PC-9 (cell line): ENCODE data around the gene GNGT1. TPM values are rescaled to one million over a fixed set of nuclear protein-coding genes. Genes with fewer than 3 reads are reported as not detected.

Source experiments
- BruUV-seq: library from RNA; stranded (reverse); fragments of 400-500 nt; replicated peaks from 2 replicates; lab custom pipeline; 2021; lab: Mats Ljungman, UMichigan
- CTCF ChIA-PET: fragments of 300-600 bp; sonication (Branson Sonifier 250); formaldehyde crosslinking; loops from one replicate; lab custom pipeline; 2022; ENCODE audit warnings: antibody characterized with exemption; lab: Charles Lee
- POLR2A ChIA-PET: fragments of 300-600 bp; sonication (Branson Sonifier 250); formaldehyde crosslinking; loops from one replicate; lab custom pipeline; 2022; ENCODE audit warnings: antibody characterized with exemption; ENCODE audit not compliant: unreplicated experiment; lab: Charles Lee
- DNase-seq, 2 experiments: peaks; one replicate each; pipeline versions ENCODE4 v3.0.0 to v3.0.0-alpha.2; 2015 to 2022; ENCODE audit warnings: mixed read lengths in 1 of 2
- H2AFZ ChIP-seq: fragments of 200-600 bp; sonication (generic); 2 replicates; pipeline ENCODE4 v1.8.1; 2017; ENCODE audit warnings: antibody characterized with exemption
- H3F3A ChIP-seq: fragments of 200-600 bp; sonication (generic); 2 replicates; pipeline ENCODE4 v1.8.1; 2017; ENCODE audit warnings: antibody characterized with exemption, mild to moderate bottlenecking, low read depth; ENCODE audit not compliant: insufficient read depth
- H3K27ac ChIP-seq: fragments of 200-600 bp; sonication (generic); 2 replicates; pipeline ENCODE4 v1.6.1; 2016; ENCODE audit warnings: mixed run types
- H3K27me3 ChIP-seq: fragments of 200-600 bp; sonication (generic); 2 replicates; pipeline ENCODE4 v1.6.1; 2016; ENCODE audit warnings: low read depth, mixed run types; ENCODE audit not compliant: insufficient read depth
- H3K36me3 ChIP-seq: fragments of 200-600 bp; sonication (generic); 2 replicates; pipeline ENCODE4 v1.6.1; 2016; ENCODE audit warnings: low read depth, mixed run types
- H3K4me1 ChIP-seq: fragments of 200-600 bp; sonication (generic); replicated peaks from 2 replicates; pipeline ENCODE4 v1.6.1; 2016; ENCODE audit warnings: mixed run types; ENCODE audit not compliant: insufficient read depth
- H3K4me2 ChIP-seq: fragments of 200-600 bp; sonication (generic); 2 replicates; pipeline ENCODE4 v1.6.1; 2017; ENCODE audit warnings: mixed run types
- H3K4me3 ChIP-seq: fragments of 200-600 bp; sonication (generic); 2 replicates; pipeline ENCODE4 v1.6.1; 2016; ENCODE audit warnings: mixed run types
- H3K79me2 ChIP-seq: fragments of 200-600 bp; sonication (generic); 2 replicates; pipeline ENCODE4 v1.6.1; 2017; ENCODE audit warnings: low read depth, mixed run types
- H3K9me2 ChIP-seq: fragments of 200-600 bp; sonication (generic); 2 replicates; pipeline ENCODE4 v1.8.1; 2017; ENCODE audit warnings: mild to moderate bottlenecking; ENCODE audit not compliant: insufficient read depth
- H3K9me3 ChIP-seq: fragments of 200-600 bp; sonication (generic); 2 replicates; pipeline ENCODE4 v1.8.1; 2016; ENCODE audit warnings: low read depth; ENCODE audit not compliant: insufficient read depth
- H4K20me1 ChIP-seq: fragments of 200-600 bp; sonication (generic); 2 replicates; pipeline ENCODE4 v1.8.1; 2017; ENCODE audit not compliant: insufficient read depth
- EZH2 ChIP-seq: fragments of 200-600 bp; sonication (generic); IDR thresholded peaks from 2 replicates; pipeline ENCODE4 v1.8.0; 2017; ENCODE audit warnings: antibody characterized with exemption, low read depth
- intact Hi-C: fragments of 100-400 bp; cut with micrococcal nuclease; formaldehyde crosslinking; loops from one replicate; pipeline ENCODE4 v1.10.0; 2022; ENCODE audit not compliant: unreplicated experiment
- total RNA-seq: library from RNA; stranded (reverse); gene quantifications from 2 replicates; pipeline ENCODE4 v1.2.3, GENCODE V29; 2021
- TF ChIP-seq, protein P1 (sequence below): fragments of 200-600 bp; sonication (generic); conservative IDR thresholded peaks from 2 replicates; pipeline ENCODE4 v1.6.1; 2017; ENCODE audit warnings: mixed run types, antibody characterized with exemption, mild to moderate bottlenecking, moderate library complexity

GNGT1 gene
- total RNA-seq, 1 experiment from 2014 or later, result not detected

DNA sequence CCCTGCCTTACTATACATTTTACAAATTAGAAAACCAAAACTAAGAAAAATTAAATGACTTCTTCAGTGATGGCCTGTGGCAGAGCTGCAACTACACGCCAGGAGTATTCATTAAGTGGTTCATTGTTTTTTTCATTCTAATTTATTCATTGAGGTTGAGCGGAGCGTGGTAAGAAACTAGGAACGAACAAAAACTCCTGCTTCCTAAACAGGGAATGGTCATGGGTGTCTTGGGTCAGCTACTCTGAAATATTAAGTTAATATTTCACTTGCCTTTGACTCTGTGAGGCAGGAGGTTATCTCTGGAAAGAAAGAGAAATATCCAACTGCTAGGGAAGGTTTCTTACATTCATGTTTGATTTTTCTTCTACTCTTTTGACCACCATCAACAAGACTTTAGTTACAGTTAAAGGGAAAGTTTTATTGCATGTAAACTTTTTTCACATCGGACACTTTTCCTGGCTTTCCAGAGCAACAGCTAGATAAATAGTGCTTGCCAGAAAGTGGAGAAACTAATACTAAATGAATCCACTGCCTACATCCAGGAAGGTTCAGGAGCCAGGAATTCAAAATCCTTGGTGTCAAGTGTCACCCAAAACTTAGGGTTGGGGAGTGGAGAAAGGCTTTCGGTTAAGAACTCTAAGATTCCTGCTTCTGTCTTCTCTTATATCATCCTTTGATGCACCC, 14.3 kb downstream of the GNGT1 start:
- no peak overlapping the region for H2AFZ ChIP-seq
- H3K27ac ChIP-seq, result no peak overlapping the region
- POLR2A ChIA-PET, result no interaction called here

DNA sequence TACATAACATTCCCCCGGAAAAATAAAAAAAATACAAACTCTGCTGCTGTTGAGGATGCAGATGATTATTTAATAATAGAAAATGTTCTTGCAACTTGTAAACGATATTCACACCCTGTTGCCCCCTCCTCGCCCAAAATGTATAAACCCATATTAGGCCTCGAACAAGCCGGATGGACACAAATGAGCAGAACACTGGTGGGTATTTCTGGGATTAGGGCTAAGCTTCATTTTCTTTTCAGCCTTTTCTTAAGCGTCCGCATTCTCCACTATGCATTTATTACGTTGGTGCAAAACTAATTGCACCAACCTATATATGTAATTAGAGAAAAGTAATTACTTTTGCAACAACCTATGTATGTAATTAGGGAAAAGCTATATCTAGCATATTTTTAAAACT, 14.8 kb downstream of the GNGT1 start:
- no peak for TF ChIP-seq EZH2
- TF ChIP-seq, protein P1, sequence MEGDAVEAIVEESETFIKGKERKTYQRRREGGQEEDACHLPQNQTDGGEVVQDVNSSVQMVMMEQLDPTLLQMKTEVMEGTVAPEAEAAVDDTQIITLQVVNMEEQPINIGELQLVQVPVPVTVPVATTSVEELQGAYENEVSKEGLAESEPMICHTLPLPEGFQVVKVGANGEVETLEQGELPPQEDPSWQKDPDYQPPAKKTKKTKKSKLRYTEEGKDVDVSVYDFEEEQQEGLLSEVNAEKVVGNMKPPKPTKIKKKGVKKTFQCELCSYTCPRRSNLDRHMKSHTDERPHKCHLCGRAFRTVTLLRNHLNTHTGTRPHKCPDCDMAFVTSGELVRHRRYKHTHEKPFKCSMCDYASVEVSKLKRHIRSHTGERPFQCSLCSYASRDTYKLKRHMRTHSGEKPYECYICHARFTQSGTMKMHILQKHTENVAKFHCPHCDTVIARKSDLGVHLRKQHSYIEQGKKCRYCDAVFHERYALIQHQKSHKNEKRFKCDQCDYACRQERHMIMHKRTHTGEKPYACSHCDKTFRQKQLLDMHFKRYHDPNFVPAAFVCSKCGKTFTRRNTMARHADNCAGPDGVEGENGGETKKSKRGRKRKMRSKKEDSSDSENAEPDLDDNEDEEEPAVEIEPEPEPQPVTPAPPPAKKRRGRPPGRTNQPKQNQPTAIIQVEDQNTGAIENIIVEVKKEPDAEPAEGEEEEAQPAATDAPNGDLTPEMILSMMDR, result no peak
- Histone ChIP-seq H2AFZ (peak overlapping the region; percentile 90), H3K9me3 (no peaks in the 10 kb centered on the region), H4K20me1 (no peaks in the 10 kb centered on the region), H3K4me2 (peak overlapping the region; percentile 73), H3K4me1 (no peaks in the 10 kb centered on the region; the same call in none of the 2 replicates), H3F3A (peaks cover 3% of the 10 kb centered on the region; the same call in 1 of the 2 replicates), H3K9me2 (no peaks in the 10 kb centered on the region), H3K27me3 (no peaks in the 10 kb centered on the region), H3K4me3 (peak overlapping the region; percentile 55), H3K36me3 (no peaks in the 10 kb centered on the region), H3K27ac (no peak overlapping the region), H3K79me2 (no peaks in the 10 kb centered on the region)
- POLR2A ChIA-PET, result interaction anchor here (0.5 kb wide), 1 partner anchor 1688 kb away, joined by 3 read pairs; no protein-coding TSS in a partner anchor
- BruUV-seq, result no TSS peak
- intact Hi-C loops, result no loop called here
- DNase-seq, result no peak
- CTCF ChIA-PET, result interaction anchor here (1.1 kb wide), 1 partner anchor 166 kb away, joined by 3 read pairs; no protein-coding TSS in a partner anchor

More for the DNA sequence above, 14.3 kb downstream of the GNGT1 start:
- no peaks in the 10 kb centered on the region for H3K36me3 ChIP-seq
- H3K9me2 ChIP-seq, result no peaks in the 10 kb centered on the region
- H3K4me3 ChIP-seq, result no peak overlapping the region
- BruUV-seq, result no TSS peak
- intact Hi-C loops, result no loop called here
- H3K27me3 ChIP-seq, result no peaks in the 10 kb centered on the region
- CTCF ChIA-PET, result no interaction called here
- no peaks in the 10 kb centered on the region for H3K9me3 ChIP-seq
- peaks cover 4% of the 10 kb centered on the region for H3F3A ChIP-seq
- no peaks in the 10 kb centered on the region for H3K79me2 ChIP-seq
- H3K4me2 ChIP-seq, result no peak overlapping the region
- DNase-seq, result no peak
- peaks cover under 1% of the 10 kb centered on the region for H3K4me1 ChIP-seq
- TF ChIP-seq, protein P1, result no peak
- no peaks in the 10 kb centered on the region for H4K20me1 ChIP-seq

DNA sequence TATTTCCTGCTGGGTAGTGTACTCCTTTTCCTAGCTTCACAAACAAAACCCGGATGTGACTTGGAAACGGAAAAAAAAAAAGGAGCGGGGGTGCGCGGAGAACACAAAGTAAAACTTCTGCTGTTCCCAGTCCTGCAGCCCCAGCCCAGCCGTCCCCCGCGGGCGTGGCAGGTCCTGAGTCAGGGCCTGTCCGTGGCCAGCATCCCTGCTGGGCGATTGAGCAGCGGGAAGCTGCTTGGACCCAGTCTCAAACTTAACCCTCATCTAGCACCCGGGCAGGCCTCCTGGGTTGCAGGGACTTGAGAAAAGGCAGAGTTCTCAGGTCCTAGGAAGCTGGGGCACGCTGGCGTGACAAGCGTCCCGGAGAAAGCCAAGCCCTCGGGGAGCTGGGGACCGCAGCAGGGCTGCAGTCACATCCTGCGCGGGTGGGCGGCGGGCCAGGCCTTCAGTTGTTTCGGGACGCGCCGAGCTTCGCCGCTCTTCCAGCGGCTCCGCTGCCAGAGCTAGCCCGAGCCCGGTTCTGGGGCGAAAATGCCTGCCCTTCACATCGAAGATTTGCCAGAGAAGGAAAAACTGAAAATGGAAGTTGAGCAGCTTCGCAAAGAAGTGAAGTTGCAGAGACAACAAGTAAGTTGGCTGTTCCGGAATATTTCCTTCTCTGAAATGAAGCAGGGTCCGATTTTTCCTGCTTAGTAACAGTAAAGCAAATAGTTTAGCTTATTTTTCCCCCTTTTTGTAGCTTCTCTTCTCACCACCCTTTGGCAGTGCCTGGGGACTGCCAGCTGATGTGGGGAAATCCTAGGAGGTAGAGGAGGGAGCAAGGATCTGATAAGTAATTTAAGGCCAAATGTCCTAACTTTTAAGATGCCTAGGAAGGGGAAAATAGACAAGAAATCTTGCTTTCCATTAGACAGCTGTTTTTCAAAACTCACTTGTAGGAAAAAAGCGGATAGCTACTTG, 15.5 kb downstream of the GNGT1 start, which contains the start of gene GNG11:
Gene GNG11, plus strand, starts transcription at position 129 of the 960 bp plus-strand sequence. Its CDS starts 403 bp downstream, at position 532.
- Histone ChIP-seq H3K79me2 (no peaks in the 10 kb centered on the region), H4K20me1 (no peaks in the 10 kb centered on the region), H3K4me1 (no peaks in the 10 kb centered on the region; the same call in none of the 2 replicates), H3K36me3 (no peaks in the 10 kb centered on the region), H3K4me2 (peak within 1 kb of the TSS; percentile 73), H3K27ac (no peak within 1 kb of the TSS), H3K4me3 (peak within 1 kb of the TSS; percentile 55), H3K9me2 (no peaks in the 10 kb centered on the region), H3K27me3 (no peaks in the 10 kb centered on the region), H2AFZ (peak within 1 kb of the TSS; percentile 90), H3K9me3 (no peaks in the 10 kb centered on the region), H3F3A (no peaks in the 10 kb centered on the region; the same call in 1 of the 2 replicates)
- TF ChIP-seq EZH2, result no peak
- TF ChIP-seq, protein P1, result no peak
- ChIA-PET POLR2A (interaction anchor here (0.5 to 0.6 kb wide), 3 partner anchors 72 to 1689 kb away, joined by 3 to 5 read pairs (median 3); no protein-coding TSS in a partner anchor), CTCF (interaction anchor here (0.6 to 1.1 kb wide), 3 partner anchors 15 to 1079 kb away, joined by 3 to 4 read pairs (median 4); partner anchors contain the start of gene GNGT1)
- peak in 1 of 2 experiments; percentile 63 for DNase-seq
- intact Hi-C loops, result no loop called here
- BruUV-seq, result TSS peak; percentile 68
